Posterior vena cava (tissue), 2 donors: ENCODE measurements around the gene MYO6. TPM values are rescaled to one million over a fixed set of nuclear protein-coding genes. Genes with fewer than 3 reads are reported as not detected.

Source experiments
- DNase-seq: peaks from one replicate; pipeline ENCODE4 v3.0.0-alpha.2; 2020; ENCODE audit warnings: low spot score
- intact Hi-C, 2 donors: fragments of 100-400 bp; cut with DNase I; formaldehyde crosslinking; loops; one replicate each; pipeline versions ENCODE4 v1.14.1 to v1.14.2; 2022 to 2023
- total RNA-seq, 2 donors: library from RNA; stranded (reverse); fragmentation: NEBNext Ultra II Directional; extraction: Animal tissue kit (Norgen Biotek cat#: 25700); gene quantifications; one replicate each; pipeline ENCODE4 v1.2.1, GENCODE V29; 2021
- donor health status: DM: yes; HTN: yes; CAD: no.
- donor health status: DM: yes; HTN: yes; CAD: no.

Gene MYO6
- total RNA-seq, 2 donors from 2014 or later: 17.8 to 21.5 TPM

GRCh38 chr6:75933387-75933975, 184.4 kb downstream of the MYO6 start:
- intact Hi-C loops: loop anchor here in 1 of 2 donors (10.0 kb wide), 1 partner anchor 1531 kb away; the partner anchor contains the start of gene HTR1B
- DNase-seq: no peak

DNA sequence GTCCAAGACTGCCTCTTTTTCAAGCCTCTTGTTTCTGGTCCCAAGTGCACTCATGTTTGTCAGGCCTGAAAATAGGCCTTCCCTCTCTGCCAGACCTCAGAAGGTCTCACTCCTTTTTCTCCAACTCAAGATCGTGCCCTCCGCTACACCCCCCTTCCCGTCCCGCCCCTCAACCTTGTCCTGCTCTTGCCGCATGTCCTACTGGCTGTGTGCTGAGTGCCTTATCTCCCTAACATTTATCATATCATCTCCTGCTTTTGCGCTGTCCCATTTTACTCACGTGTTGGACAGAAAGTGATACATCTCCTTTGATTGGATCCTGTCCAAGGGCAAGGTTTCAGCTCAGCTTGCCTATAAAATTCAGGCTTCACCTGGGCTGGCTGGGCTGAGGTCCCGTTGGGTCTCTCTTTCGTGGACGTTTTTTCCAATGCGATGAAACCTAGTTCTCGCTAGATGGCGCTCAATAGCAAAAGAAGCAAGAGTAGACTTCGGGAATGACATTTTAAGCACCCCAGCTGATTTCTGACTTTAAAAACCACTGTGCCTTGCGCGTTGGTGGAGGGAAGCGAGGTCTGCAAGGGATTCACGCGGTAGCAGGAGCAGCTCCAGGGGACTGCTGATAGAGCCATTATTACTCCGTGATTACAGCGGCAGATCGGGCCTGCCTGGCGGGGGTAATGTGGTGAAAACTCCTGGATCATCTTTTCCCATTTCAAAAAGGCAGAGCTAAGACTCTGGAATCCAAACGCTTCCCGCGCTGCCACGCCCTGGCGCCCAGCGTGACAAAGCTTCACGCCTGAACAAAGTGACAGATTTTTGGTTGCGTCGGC, 185.8 kb downstream of the MYO6 start:
- intact Hi-C loops: loop anchor here in 1 of 2 donors (10.0 kb wide), 1 partner anchor 1530 kb away; the partner anchor contains the start of gene HTR1B
- DNase-seq: no peak

DNA sequence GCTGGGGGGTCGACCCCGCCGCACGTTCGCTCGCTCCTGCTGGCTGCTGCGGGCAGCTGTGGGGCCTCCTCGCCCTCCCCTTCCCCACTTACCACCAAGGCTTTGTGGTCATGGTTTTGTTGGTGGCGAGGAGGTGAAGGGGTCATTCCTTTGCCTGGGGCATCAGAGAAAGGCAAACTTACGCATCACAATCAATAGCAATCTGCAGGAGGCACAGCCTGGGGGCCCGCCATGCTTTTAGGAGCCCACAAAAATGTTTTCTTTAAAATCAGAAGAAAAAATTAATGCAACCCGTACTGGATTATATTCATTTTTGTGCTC, 186.4 kb downstream of the MYO6 start:
- DNase-seq: no peak
- intact Hi-C loops: loop anchor here in 1 of 2 donors (10.0 kb wide), 1 partner anchor 1529 kb away; the partner anchor contains the start of gene HTR1B

DNA sequence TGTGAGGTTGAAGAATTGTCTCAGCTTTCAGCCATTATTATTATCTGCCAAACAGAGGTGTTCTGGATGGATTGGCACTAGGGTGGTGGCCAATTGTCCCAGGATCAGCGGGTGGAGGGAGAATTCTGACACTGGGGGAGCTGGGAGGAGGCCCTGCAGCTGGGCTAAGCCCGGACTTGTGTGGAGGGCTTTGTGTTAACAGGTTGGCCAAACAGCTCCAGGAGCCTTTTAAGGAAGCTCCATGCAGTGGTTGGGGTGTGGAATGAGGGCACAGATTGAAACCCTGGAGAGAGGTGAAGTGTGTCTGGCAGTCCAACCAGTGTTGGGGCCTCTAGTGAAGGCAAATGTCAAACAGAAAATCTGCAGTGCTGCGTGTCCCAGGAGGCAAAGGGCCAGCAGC, 187.6 kb downstream of the MYO6 start:
- no peak for DNase-seq
- intact Hi-C loops: loop anchor here in 1 of 2 donors (10.0 kb wide), 1 partner anchor 1528 kb away; the partner anchor contains the start of gene HTR1B

- DNase-seq: no peak
- intact Hi-C loops: loop anchor here in 1 of 2 donors (10.0 kb wide), 1 partner anchor 1527 kb away; the partner anchor contains the start of gene HTR1B
These were observed 188.8 kb downstream of the MYO6 start for GRCh38 chr6:75937846-75938245.

- intact Hi-C loops: no loop called here
These were observed 191.5 kb downstream of the MYO6 start for GRCh38 chr6:75940564-75940963.

GRCh38 chr6:75941509-75941908, 192.5 kb downstream of the MYO6 start:
- intact Hi-C loops: no loop called here
- no peak for DNase-seq

More at GRCh38 chr6:75940564-75940963, 191.5 kb downstream of the MYO6 start:
- DNase-seq: no peak

- no peak for DNase-seq
- intact Hi-C loops: no loop called here
These were observed 194.3 kb downstream of the MYO6 start for GRCh38 chr6:75943381-75943780.

DNA sequence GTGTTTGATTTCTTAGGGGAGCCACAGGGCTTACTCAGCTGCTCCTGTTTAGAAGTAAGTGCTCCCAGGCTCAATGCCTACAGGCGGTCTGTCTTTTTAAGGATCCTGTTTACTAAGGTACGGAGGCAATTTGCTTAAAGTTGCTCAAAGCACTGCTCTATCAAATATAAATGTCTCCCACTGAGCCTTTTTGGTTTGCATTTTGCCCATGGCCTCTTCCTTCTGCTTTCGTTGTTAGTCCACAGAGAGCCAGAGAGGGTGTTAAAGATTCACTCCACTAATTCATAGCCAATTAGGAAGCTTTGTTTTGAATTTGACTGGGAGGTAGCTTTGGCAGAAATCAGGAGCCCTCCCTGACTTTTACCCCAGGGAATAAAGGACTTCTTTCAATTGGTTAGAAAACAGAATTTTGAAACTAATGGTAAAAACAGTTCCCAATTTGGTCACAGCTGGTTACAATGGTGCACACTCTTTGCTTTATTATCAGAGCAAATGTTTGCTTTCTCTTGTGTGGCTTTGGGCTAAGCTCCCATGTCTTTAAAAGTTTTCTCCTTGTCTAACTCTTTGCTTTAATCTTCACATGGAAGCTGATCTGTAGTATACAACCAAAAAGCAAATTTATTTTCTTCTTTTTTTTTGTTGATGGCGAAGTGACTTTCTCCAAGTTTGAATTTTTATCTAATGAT, 197.2 kb downstream of the MYO6 start:
- intact Hi-C loops: no loop called here
- DNase-seq: no peak

DNA sequence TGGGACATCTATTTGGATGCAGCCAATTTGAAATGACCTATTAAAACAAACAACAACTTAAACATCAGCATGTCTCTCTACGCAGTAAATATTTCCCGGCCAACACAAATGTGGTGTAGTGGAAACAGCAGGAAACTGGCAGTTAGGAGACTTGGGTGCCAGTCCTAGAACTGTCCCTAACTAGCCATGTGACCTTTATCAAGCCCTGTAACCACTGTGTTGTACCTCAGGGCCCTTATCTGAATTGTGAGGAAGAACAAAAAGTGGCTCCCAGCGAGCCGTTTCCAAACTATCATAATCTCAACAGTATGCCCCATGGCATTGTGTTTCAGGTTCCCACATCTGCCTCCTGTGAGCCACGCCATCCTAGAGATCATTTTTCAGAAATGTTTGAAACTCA, 198.9 kb downstream of the MYO6 start:
- DNase-seq: no peak
- intact Hi-C loops: no loop called here

GRCh38 chr6:75952128-75952527, 203.1 kb downstream of the MYO6 start:
- intact Hi-C loops: no loop called here

DNA sequence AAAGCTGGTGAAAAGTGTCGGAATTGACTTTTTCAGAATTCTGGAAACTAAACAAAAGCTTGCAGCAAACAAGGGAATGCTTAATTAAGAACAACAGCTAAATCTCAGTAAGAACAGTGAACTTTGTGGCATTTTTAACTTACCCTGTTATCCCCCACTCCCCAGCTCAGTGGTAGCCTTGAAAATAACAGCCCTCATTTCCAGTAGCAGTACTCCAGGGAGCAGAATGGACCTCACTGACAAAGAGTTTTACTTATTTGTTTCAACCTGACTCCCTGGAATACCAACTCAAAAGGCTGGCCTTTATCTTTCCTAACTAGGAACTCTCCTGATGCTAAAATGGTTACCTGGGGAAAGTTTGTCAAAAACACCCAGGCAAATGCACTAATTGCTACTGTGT, 214.5 kb downstream of the MYO6 start:
- DNase-seq: no peak
- intact Hi-C loops: no loop called here

More at GRCh38 chr6:75952128-75952527, 203.1 kb downstream of the MYO6 start:
- no peak for DNase-seq

- intact Hi-C loops: no loop called here
- no peak for DNase-seq
These were observed 219.1 kb downstream of the MYO6 start for GRCh38 chr6:75968143-75968542.

Other genes starting within 250 kb of the MYO6 start
- 100 to 1,000 TPM in 1 of 2 donors, 10 to 100 TPM in 1; 98.5 to 109 TPM for gene SENP6, start 147.4 kb upstream of the MYO6 start, total RNA-seq